WTC11 (cell line): ENCODE data around the gene POLD4. TPM values are rescaled to one million over a fixed set of nuclear protein-coding genes. Genes with fewer than 3 reads are reported as not detected.

Experiments used
- ESRRA ChIP-seq: sonication (generic); formaldehyde crosslinking; IDR thresholded peaks from 2 replicates; pipeline ENCODE4 v1.8.1; 2022; ENCODE audit warnings: mild to moderate bottlenecking, missing genetic modification reagents, borderline replicate concordance
- HMGA2 ChIP-seq: fragments of 250-450 bp; sonication (Bioruptor Pico); IDR thresholded peaks from 2 replicates; pipeline ENCODE4 v1.4.0; 2021; ENCODE audit warnings: mild to moderate bottlenecking, moderate library complexity
- NR3C1 ChIP-seq: sonication (generic); formaldehyde crosslinking; conservative IDR thresholded peaks from 2 replicates; pipeline ENCODE4 v1.8.1; 2023; ENCODE audit warnings: low read depth, mild to moderate bottlenecking, missing genetic modification reagents
- TCF7 ChIP-seq: sonication (generic); formaldehyde crosslinking; IDR thresholded peaks from 2 replicates; pipeline ENCODE4 v1.8.0; 2022; ENCODE audit warnings: mild to moderate bottlenecking, low read depth, missing genetic modification reagents, moderate library complexity
- ZNF232 ChIP-seq: sonication (generic); formaldehyde crosslinking; IDR thresholded peaks from 2 replicates; pipeline ENCODE4 v1.8.0; 2022; ENCODE audit warnings: mild to moderate bottlenecking, missing genetic modification reagents
- total RNA-seq: library from RNA; stranded (reverse); gene quantifications from 3 replicates; pipeline ENCODE4 v1.2.3, GENCODE V29; 2021
- TF ChIP-seq, protein P1 (sequence below): sonication (generic); formaldehyde crosslinking; IDR thresholded peaks from 2 replicates; pipeline ENCODE4 v1.8.0; 2022; ENCODE audit warnings: mild to moderate bottlenecking, missing genetic modification reagents
- TF ChIP-seq, protein P2 (sequence below): sonication (generic); formaldehyde crosslinking; IDR thresholded peaks from 2 replicates; pipeline ENCODE4 v1.8.0; 2023; ENCODE audit warnings: missing genetic modification reagents, mild to moderate bottlenecking, borderline replicate concordance
- TF ChIP-seq, protein P3 (sequence below): sonication (generic); formaldehyde crosslinking; IDR thresholded peaks from 2 replicates; pipeline ENCODE4 v1.8.0; 2022; ENCODE audit warnings: mild to moderate bottlenecking, missing genetic modification reagents
- TF ChIP-seq, protein P4 (sequence below): fragments of 200-600 bp; IDR thresholded peaks from 2 replicates; pipeline ENCODE4 v1.8.0; 2022; ENCODE audit warnings: antibody characterized with exemption
- TF ChIP-seq, protein P5 (sequence below): fragments of 250-450 bp; sonication (Bioruptor Pico); IDR thresholded peaks from 2 replicates; pipeline ENCODE4 v1.9.0; 2021; ENCODE audit warnings: mild to moderate bottlenecking
- TF ChIP-seq, protein P6 (sequence below): fragments of 250-450 bp; sonication (Bioruptor Pico); IDR thresholded peaks from 2 replicates; pipeline ENCODE4 v1.9.0; 2021; ENCODE audit warnings: moderate library complexity, mild to moderate bottlenecking, inconsistent platforms, borderline replicate concordance
- TF ChIP-seq, protein P7 (sequence below): sonication (generic); formaldehyde crosslinking; IDR thresholded peaks from 2 replicates; pipeline ENCODE4 v1.8.0; 2022; ENCODE audit warnings: mild to moderate bottlenecking, missing genetic modification reagents
- TF ChIP-seq, protein P8 (sequence below): sonication (generic); formaldehyde crosslinking; IDR thresholded peaks from 2 replicates; pipeline ENCODE4 v1.8.1; 2023; ENCODE audit warnings: mild to moderate bottlenecking, moderate library complexity, missing genetic modification reagents

Gene POLD4
- total RNA-seq, 1 experiment from 2014 or later = 30.3 TPM

DNA sequence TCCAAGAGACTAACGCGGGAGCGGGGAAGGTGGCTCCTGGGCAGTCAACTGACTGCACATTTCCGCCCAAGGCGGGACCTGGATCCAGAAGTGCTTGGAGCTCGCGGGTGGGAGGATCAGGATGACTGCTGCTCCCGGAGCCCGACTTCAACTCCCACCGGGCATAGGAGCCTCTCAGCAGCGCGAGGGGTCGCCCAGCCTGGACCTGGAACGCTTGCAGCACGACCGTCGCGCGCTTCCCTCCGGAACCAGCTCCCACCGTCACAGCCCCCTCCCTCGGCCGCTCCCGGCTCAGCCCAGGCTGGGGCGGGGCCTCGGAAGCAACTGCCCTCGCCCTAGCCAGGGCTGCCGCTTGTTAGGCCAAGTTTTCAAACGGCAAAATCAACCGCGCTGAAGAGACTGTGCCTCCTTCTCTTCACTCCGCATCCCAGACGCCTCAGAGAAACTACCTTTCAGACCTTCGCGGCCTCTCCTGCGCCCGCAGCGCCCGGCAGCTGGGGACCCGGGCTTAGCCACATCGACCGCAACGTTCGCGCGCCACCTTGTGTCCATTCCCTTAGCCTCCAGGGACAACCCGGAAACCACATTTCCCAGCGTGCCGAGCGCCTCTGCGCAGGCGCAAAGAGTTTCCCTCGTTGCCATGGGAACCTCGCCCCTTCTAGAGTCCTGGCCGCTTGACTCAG, 36.0 kb downstream of the POLD4 start (continued):
- TF ChIP-seq, protein P1, sequence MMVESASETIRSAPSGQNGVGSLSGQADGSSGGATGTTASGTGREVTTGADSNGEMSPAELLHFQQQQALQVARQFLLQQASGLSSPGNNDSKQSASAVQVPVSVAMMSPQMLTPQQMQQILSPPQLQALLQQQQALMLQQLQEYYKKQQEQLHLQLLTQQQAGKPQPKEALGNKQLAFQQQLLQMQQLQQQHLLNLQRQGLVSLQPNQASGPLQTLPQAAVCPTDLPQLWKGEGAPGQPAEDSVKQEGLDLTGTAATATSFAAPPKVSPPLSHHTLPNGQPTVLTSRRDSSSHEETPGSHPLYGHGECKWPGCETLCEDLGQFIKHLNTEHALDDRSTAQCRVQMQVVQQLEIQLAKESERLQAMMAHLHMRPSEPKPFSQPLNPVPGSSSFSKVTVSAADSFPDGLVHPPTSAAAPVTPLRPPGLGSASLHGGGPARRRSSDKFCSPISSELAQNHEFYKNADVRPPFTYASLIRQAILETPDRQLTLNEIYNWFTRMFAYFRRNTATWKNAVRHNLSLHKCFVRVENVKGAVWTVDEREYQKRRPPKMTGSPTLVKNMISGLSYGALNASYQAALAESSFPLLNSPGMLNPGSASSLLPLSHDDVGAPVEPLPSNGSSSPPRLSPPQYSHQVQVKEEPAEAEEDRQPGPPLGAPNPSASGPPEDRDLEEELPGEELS (CRISPR knock-in tag) = 0 out of 2 replicates have a peak, but pooled peaks have one; percentile 30
- 0 out of 2 replicates have a peak, but pooled peaks have one; percentile 30 for TF ChIP-seq ZNF232 (CRISPR knock-in tag)
- TF ChIP-seq, protein P2, sequence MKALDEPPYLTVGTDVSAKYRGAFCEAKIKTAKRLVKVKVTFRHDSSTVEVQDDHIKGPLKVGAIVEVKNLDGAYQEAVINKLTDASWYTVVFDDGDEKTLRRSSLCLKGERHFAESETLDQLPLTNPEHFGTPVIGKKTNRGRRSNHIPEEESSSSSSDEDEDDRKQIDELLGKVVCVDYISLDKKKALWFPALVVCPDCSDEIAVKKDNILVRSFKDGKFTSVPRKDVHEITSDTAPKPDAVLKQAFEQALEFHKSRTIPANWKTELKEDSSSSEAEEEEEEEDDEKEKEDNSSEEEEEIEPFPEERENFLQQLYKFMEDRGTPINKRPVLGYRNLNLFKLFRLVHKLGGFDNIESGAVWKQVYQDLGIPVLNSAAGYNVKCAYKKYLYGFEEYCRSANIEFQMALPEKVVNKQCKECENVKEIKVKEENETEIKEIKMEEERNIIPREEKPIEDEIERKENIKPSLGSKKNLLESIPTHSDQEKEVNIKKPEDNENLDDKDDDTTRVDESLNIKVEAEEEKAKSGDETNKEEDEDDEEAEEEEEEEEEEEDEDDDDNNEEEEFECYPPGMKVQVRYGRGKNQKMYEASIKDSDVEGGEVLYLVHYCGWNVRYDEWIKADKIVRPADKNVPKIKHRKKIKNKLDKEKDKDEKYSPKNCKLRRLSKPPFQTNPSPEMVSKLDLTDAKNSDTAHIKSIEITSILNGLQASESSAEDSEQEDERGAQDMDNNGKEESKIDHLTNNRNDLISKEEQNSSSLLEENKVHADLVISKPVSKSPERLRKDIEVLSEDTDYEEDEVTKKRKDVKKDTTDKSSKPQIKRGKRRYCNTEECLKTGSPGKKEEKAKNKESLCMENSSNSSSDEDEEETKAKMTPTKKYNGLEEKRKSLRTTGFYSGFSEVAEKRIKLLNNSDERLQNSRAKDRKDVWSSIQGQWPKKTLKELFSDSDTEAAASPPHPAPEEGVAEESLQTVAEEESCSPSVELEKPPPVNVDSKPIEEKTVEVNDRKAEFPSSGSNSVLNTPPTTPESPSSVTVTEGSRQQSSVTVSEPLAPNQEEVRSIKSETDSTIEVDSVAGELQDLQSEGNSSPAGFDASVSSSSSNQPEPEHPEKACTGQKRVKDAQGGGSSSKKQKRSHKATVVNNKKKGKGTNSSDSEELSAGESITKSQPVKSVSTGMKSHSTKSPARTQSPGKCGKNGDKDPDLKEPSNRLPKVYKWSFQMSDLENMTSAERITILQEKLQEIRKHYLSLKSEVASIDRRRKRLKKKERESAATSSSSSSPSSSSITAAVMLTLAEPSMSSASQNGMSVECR = peak; percentile 58; the same call in 1 of the 2 replicates
- TF ChIP-seq, protein P3, sequence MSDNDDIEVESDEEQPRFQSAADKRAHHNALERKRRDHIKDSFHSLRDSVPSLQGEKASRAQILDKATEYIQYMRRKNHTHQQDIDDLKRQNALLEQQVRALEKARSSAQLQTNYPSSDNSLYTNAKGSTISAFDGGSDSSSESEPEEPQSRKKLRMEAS (CRISPR knock-in tag) = peak; percentile 59; the same call in 1 of the 2 replicates
- TF ChIP-seq, protein P4, sequence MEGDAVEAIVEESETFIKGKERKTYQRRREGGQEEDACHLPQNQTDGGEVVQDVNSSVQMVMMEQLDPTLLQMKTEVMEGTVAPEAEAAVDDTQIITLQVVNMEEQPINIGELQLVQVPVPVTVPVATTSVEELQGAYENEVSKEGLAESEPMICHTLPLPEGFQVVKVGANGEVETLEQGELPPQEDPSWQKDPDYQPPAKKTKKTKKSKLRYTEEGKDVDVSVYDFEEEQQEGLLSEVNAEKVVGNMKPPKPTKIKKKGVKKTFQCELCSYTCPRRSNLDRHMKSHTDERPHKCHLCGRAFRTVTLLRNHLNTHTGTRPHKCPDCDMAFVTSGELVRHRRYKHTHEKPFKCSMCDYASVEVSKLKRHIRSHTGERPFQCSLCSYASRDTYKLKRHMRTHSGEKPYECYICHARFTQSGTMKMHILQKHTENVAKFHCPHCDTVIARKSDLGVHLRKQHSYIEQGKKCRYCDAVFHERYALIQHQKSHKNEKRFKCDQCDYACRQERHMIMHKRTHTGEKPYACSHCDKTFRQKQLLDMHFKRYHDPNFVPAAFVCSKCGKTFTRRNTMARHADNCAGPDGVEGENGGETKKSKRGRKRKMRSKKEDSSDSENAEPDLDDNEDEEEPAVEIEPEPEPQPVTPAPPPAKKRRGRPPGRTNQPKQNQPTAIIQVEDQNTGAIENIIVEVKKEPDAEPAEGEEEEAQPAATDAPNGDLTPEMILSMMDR = peak; percentile 58
- TF ChIP-seq, protein P5, sequence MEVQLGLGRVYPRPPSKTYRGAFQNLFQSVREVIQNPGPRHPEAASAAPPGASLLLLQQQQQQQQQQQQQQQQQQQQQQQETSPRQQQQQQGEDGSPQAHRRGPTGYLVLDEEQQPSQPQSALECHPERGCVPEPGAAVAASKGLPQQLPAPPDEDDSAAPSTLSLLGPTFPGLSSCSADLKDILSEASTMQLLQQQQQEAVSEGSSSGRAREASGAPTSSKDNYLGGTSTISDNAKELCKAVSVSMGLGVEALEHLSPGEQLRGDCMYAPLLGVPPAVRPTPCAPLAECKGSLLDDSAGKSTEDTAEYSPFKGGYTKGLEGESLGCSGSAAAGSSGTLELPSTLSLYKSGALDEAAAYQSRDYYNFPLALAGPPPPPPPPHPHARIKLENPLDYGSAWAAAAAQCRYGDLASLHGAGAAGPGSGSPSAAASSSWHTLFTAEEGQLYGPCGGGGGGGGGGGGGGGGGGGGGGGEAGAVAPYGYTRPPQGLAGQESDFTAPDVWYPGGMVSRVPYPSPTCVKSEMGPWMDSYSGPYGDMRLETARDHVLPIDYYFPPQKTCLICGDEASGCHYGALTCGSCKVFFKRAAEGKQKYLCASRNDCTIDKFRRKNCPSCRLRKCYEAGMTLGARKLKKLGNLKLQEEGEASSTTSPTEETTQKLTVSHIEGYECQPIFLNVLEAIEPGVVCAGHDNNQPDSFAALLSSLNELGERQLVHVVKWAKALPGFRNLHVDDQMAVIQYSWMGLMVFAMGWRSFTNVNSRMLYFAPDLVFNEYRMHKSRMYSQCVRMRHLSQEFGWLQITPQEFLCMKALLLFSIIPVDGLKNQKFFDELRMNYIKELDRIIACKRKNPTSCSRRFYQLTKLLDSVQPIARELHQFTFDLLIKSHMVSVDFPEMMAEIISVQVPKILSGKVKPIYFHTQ (CRISPR knock-in tag) = no peak
- no peak for TF ChIP-seq TCF7 (CRISPR knock-in tag)
- TF ChIP-seq NR3C1 = no peak
- TF ChIP-seq ESRRA (CRISPR knock-in tag) = 0 out of 2 replicates have a peak, but pooled peaks have one; percentile 15
- TF ChIP-seq, protein P6, sequence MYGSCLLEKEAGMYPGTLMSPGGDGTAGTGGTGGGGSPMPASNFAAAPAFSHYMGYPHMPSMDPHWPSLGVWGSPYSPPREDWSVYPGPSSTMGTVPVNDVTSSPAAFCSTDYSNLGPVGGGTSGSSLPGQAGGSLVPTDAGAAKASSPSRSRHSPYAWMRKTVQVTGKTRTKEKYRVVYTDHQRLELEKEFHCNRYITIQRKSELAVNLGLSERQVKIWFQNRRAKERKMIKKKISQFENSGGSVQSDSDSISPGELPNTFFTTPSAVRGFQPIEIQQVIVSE = no peak
- TF ChIP-seq, protein P7, sequence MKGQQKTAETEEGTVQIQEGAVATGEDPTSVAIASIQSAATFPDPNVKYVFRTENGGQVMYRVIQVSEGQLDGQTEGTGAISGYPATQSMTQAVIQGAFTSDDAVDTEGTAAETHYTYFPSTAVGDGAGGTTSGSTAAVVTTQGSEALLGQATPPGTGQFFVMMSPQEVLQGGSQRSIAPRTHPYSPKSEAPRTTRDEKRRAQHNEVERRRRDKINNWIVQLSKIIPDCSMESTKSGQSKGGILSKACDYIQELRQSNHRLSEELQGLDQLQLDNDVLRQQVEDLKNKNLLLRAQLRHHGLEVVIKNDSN (CRISPR knock-in tag) = no peak; the same call in 1 of the 2 replicates
- TF ChIP-seq, protein P8, sequence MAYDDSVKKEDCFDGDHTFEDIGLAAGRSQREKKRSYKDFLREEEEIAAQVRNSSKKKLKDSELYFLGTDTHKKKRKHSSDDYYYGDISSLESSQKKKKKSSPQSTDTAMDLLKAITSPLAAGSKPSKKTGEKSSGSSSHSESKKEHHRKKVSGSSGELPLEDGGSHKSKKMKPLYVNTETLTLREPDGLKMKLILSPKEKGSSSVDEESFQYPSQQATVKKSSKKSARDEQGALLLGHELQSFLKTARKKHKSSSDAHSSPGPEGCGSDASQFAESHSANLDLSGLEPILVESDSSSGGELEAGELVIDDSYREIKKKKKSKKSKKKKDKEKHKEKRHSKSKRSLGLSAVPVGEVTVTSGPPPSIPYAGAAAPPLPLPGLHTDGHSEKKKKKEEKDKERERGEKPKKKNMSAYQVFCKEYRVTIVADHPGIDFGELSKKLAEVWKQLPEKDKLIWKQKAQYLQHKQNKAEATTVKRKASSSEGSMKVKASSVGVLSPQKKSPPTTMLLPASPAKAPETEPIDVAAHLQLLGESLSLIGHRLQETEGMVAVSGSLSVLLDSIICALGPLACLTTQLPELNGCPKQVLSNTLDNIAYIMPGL (CRISPR knock-in tag) = peak; percentile 90
- TF ChIP-seq HMGA2 (CRISPR knock-in tag) = no peak
